Left lung (tissue), 10 donors: ENCODE measurements around the gene CTDSPL. TPM values are rescaled to one million over a fixed set of nuclear protein-coding genes. Genes with fewer than 3 reads are reported as not detected.

Source experiments
- ATAC-seq: fragments of 200-7000 bp; cut with Tn5 transposase; one replicate; pipeline ENCODE4 v1.9.1; 2020; ENCODE audit warnings: moderate library complexity
- DNase-seq, 4 donors: peaks; one replicate each; pipeline ENCODE4 v3.0.0-alpha.2; 2013 to 2020
- H3K27ac ChIP-seq, 2 donors: fragments of 200-600 bp; sonication (generic) in 1 of 2; one replicate each; pipeline versions ENCODE4 v1.5.0 to v1.8.0; 2020 to 2021
- H3K27me3 ChIP-seq, 2 donors: fragments of 200-600 bp; sonication (generic) in 1 of 2; one replicate each; pipeline versions ENCODE4 v1.5.0 to v1.8.0; 2020 to 2021
- H3K36me3 ChIP-seq, 2 donors: fragments of 200-600 bp; sonication (generic) in 1 of 2; one replicate each; pipeline versions ENCODE4 v1.5.0 to v1.8.0; 2020 to 2021
- H3K4me1 ChIP-seq, 2 donors: fragments of 200-600 bp; one replicate each; pipeline ENCODE4 v1.8.0; 2021
- H3K4me3 ChIP-seq, 2 donors: fragments of 200-600 bp; sonication (generic) in 1 of 2; one replicate each; pipeline versions ENCODE4 v1.5.0 to v1.8.0; 2020 to 2021; ENCODE audit warnings: mild to moderate bottlenecking in 1 of 2
- H3K9me3 ChIP-seq, 2 donors: fragments of 200-600 bp; sonication (generic) in 1 of 2; one replicate each; pipeline versions ENCODE4 v1.5.0 to v1.8.0; 2020 to 2021
- intact Hi-C, 2 donors: fragments of 100-400 bp; cut with DNase I; formaldehyde crosslinking; loops; one replicate each; pipeline versions ENCODE4 v1.11.2 to v1.14.2; 2022
- polyA plus RNA-seq, 6 donors: library from polyadenylated mRNA; unstranded; fragments of 120-200 nt; gene quantifications; one replicate each; pipeline ENCODE4 v1.2.1, GENCODE V29; 2013; ENCODE audit not compliant: insufficient read length in 6 of 6
- total RNA-seq, 2 donors: library from RNA; stranded (reverse); fragmentation: NEBNext Ultra II Directional; extraction: Animal tissue kit (Norgen Biotek cat#: 25700); gene quantifications; one replicate each; pipeline ENCODE4 v1.2.1, GENCODE V29; 2021
- TF ChIP-seq, protein P1 (sequence below), 2 donors: fragments of 200-600 bp; sonication (generic) in 1 of 2; IDR thresholded peaks; one replicate each; pipeline versions ENCODE4 v1.5.0 to v1.8.0; 2021; ENCODE audit warnings: antibody characterized with exemption in 2 of 2
- donor health status: DM: no; HTN: yes; CAD: no.
- donor health status: DM: no; HTN: no; CAD: no.

Gene CTDSPL
- total and polyA plus RNA-seq, 8 donors = 46.9 to 122 (median 115) TPM

DNA sequence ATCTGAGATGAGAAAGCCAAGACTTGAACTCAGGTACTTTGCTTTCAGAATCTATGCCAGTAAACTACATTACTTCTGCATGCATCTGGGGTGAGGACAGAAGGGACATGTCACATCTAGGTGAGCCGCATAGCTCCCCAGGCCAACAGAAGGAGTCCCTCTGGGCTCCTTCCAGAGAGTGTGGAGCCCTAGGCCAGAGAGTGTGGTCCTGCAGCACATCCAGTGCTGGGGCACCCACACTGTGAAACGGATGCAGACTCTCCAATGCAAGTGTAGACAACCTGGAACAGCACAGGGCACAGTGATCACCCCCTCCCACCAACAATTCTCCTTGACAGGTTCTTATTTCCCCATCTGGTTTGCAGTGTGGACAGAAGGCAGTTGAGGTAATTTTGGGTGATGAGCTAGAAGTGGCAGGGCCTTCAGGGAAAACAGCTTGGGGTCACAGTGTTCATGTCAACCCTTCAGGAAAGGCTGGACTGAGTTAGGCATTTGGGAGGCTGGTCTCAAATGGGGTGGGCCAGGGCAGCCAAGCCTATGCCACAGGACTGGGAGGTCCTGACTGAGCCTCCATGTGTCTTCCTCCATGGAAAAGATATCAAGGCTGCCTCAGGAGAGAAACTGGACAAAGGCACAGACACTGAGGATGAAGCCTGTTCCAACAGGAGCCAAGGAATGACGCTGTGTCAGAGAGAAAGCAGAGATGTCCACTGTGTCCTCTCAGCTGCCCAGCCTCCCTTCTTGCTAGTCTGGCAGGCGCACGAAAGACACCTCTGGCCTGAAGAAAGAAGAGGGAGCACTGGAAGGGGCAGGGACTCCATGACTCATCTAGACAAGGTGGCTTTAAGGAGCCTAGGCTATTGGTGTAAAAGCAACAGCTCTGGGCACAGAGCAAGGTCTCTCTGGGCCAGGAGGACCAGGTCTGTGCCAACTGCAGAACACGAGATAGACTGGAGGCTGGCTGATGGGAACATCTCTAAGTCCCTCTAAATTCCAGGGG lies 166.1 kb downstream of the CTDSPL start:
- intact Hi-C loops = no loop called here
- Histone ChIP-seq H3K36me3 (no peaks in the 10 kb centered on the region), H3K27ac (no peak overlapping the region), H3K9me3 (no peaks in the 10 kb centered on the region), H3K4me3 (no peak overlapping the region), H3K4me1 (peaks cover 26 to 67% of the 10 kb centered on the region in 2 donors), H3K27me3 (peaks cover 0 to 35% of the 10 kb centered on the region in 2 donors)
- no peak for DNase-seq
- TF ChIP-seq, protein P1, sequence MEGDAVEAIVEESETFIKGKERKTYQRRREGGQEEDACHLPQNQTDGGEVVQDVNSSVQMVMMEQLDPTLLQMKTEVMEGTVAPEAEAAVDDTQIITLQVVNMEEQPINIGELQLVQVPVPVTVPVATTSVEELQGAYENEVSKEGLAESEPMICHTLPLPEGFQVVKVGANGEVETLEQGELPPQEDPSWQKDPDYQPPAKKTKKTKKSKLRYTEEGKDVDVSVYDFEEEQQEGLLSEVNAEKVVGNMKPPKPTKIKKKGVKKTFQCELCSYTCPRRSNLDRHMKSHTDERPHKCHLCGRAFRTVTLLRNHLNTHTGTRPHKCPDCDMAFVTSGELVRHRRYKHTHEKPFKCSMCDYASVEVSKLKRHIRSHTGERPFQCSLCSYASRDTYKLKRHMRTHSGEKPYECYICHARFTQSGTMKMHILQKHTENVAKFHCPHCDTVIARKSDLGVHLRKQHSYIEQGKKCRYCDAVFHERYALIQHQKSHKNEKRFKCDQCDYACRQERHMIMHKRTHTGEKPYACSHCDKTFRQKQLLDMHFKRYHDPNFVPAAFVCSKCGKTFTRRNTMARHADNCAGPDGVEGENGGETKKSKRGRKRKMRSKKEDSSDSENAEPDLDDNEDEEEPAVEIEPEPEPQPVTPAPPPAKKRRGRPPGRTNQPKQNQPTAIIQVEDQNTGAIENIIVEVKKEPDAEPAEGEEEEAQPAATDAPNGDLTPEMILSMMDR (IDR thresholded peaks at IDR 0.05) = no peak
- no peak for ATAC-seq

DNA sequence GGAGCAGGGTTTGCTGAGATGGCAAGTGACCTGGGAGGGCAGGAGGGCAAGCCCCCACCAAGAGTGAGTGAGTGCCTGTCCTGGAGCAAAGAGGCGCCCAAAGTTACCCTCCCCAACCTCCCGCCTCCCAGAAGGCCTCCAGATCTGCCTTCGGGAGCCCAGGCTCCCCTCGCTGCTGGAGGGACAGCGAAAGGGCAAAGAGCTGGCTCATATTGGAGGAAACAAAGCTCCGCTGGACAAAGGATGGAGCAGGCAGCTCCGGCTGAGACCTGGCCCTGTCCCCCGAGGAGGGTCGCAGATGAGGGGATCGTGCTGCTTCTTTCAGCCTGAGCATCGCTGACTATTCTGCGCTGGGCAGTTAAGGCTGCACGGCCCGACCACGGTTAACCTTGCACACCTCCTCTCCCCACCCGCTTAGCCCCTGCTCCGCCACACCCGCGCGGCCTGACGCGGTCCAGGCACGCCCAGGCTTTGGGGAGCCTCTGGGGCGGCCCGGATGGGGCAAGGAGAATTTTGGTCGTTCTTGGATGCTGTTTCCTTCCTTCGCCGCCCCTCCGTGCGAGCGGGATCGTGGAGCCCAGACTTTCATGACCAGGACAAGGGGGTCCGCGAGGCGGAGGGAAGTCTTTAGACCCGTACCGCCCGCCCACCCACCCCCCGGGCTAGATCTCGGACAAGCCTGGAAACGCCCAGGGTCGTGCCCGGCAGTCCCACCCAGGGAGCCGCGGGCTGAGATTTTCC lies 167.1 kb downstream of the CTDSPL start:
- Histone ChIP-seq H3K9me3 (no peaks in the 10 kb centered on the region), H3K4me1 (peaks cover 22 to 57% of the 10 kb centered on the region in 2 donors), H3K27me3 (peaks cover 0 to 35% of the 10 kb centered on the region in 2 donors), H3K36me3 (no peaks in the 10 kb centered on the region), H3K27ac (peak overlapping the region; percentile 71 to 80), H3K4me3 (peak overlapping the region; percentile 64 to 71)
- intact Hi-C loops = no loop called here
- TF ChIP-seq, protein P1 (IDR thresholded peaks at IDR 0.05) = no peak
- no peak for ATAC-seq
- peak in 2 of 4 donors; percentile 26 to 85 for DNase-seq

DNA sequence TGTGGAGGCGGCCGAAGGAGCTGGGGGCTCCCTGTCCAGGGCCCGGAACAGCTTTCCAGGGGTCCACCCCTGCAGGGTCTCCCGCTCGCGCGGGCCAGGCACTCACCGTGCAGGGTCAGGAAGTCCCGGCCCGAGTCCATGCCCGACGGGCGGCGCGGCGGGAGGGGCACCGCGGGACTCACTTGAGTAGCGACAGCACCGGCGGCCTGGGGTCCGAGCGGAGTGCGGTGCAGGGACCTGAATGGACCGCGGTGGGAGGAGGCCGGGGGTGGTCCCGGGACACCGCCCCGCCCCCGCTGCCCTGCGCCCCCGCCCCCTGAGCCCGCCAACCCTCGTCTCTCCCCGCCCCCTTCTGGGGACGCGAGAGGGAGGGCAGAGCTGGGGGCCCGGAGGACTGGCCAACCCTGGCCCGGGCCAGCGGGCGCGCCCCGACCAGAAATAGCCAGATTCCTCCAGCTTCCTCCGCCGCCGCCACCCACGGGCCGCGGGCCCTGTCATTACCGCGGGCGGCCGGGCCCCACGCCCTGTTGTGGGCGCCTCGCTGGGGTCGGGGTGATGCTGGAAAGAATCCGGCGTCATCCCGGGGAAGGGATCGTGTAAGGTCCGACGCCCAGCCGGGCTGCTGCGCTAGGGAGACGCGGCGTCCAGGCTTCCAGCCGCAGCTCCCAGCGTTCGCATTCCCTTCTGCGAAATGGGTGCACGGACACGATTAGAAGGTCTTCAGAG lies 167.9 kb downstream of the CTDSPL start, which contains the start of gene PLCD1:
Gene PLCD1 (minus strand): TSS at position 243 of the 726 bp plus-strand sequence. CDS start 103 bp downstream, at position 140.
- Histone ChIP-seq H3K27ac (peak within 1 kb of the TSS; percentile 71 to 80), H3K27me3 (peaks cover 0 to 35% of the 10 kb centered on the region in 2 donors), H3K36me3 (no peaks in the 10 kb centered on the region), H3K4me3 (peak within 1 kb of the TSS; percentile 64 to 71), H3K4me1 (peaks cover 22 to 52% of the 10 kb centered on the region in 2 donors), H3K9me3 (no peaks in the 10 kb centered on the region)
- intact Hi-C loops = no loop called here
- ATAC-seq (peak; percentile 57), DNase-seq (peak; percentile 84 to 93 (median 90))
- TF ChIP-seq, protein P1 (IDR thresholded peaks at IDR 0.05) = no peak

DNA sequence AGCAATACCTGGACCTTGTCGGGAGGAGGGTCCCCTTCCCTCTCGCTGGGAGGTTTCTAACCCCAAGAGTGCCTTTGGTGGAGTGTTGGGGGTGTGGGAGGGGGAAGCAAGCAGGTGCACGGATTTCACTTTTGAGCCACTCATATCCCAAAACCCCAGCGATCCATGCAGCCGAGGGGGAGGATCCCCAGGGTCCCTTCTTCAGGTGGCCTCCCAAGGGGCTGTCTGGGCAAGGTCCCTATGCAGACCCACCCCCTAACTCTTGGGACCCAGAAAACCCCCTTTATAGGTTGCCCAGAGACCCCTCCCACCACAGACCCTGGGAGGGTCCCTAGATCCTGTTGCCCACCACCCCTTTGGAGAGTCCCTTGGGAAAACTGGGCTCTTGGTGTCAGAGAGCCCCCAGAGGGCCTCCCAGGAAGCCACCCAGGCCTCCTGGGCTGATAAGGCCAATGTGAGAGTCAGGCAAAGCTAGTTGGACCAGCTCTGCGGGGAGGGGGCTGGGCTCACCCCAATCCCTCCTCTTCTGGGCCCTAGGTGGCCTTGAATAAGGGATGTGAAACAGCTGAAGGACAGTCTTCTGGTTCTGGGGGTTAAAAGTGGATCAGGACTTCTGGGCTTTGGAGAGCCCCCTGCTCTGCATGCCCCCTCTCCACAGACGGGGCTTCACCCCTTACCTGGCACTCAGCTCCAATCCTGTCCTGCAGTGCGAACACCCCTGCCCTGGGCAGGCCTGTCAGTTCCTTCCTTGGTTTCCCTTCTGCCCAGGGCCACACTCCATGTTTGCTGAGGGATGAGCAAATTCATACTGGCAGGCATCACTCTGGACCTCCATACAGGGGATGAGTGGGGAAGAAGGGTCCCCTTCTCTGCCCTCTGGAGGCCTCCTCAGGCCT lies 168.7 kb downstream of the CTDSPL start:
- peak; percentile 29 for ATAC-seq
- intact Hi-C loops = no loop called here

More for the DNA sequence above, 168.7 kb downstream of the CTDSPL start:
- TF ChIP-seq, protein P1 (IDR thresholded peaks at IDR 0.05) = no peak
- peak in 1 of 4 donors; percentile 75 for DNase-seq
- no peaks in the 10 kb centered on the region for H3K36me3 ChIP-seq
- H3K27me3 ChIP-seq = peaks cover 0 to 35% of the 10 kb centered on the region in 2 donors
- H3K4me1 ChIP-seq = peaks cover 21 to 50% of the 10 kb centered on the region in 2 donors
- H3K27ac ChIP-seq = peak overlapping the region; percentile 71 to 80
- H3K4me3 ChIP-seq = peak overlapping the region; percentile 64 to 71
- H3K9me3 ChIP-seq = no peaks in the 10 kb centered on the region
